GM12874 (cell line): ENCODE data around the gene CHRNA4.

Source experiments
- CTCF ChIP-seq: IDR thresholded peaks from 2 replicates; pipeline ENCODE4 v1.5.1; 2011; ENCODE audit warnings: low read depth, mild to moderate bottlenecking, control low read depth, low read length, moderate library complexity; ENCODE audit not compliant: insufficient read depth

The CHRNA4 gene

GRCh38 chr20:63406011-63406410 lies 44.9 kb upstream of the CHRNA4 start:
- no peak for TF ChIP-seq CTCF

- no peak for TF ChIP-seq CTCF
Measured at GRCh38 chr20:63405102-63405730, 44.1 kb upstream of the CHRNA4 start.

GRCh38 chr20:63404129-63405085 lies 43.3 kb upstream of the CHRNA4 start:
- TF ChIP-seq CTCF, result no peak

- no peak for TF ChIP-seq CTCF
Measured at GRCh38 chr20:63403403-63404105, 42.4 kb upstream of the CHRNA4 start.

- no peak for TF ChIP-seq CTCF
Measured at GRCh38 chr20:63402860-63403220, 41.7 kb upstream of the CHRNA4 start.

GRCh38 chr20:63402181-63402859 lies 41.2 kb upstream of the CHRNA4 start:
- no peak for TF ChIP-seq CTCF
